MG63 (cell line): ENCODE data around the gene RAB3B. TPM values are rescaled to one million over a fixed set of nuclear protein-coding genes. Genes with fewer than 3 reads are reported as not detected.

Experiments
- DNase-seq: peaks from one replicate; pipeline ENCODE4 v3.0.0-alpha.2; 2020
- H3K27me3 ChIP-seq: fragments of 250-450 bp; sonication (Bioruptor Pico); 2 replicates; pipeline ENCODE4 v1.5.1; 2020; ENCODE audit warnings: mild to moderate bottlenecking, moderate library complexity
- H3K36me3 ChIP-seq: fragments of 250-450 bp; sonication (Bioruptor Pico); 2 replicates; pipeline ENCODE4 v1.5.1; 2020; ENCODE audit warnings: mild to moderate bottlenecking, moderate library complexity
- H3K4me3 ChIP-seq: fragments of 250-450 bp; sonication (Bioruptor Pico); 2 replicates; pipeline ENCODE4 v1.5.1; 2020; ENCODE audit warnings: mild to moderate bottlenecking, moderate library complexity
- H3K9me3 ChIP-seq: fragments of 250-450 bp; sonication (Bioruptor Pico); 2 replicates; pipeline ENCODE4 v1.5.1; 2020; ENCODE audit warnings: mild to moderate bottlenecking, moderate library complexity
- total RNA-seq: library from RNA; depleted of rRNA; stranded (reverse); fragments of >200 nt; shearing (Covaris generic); gene quantifications from 2 replicates; pipeline ENCODE4 v1.2.3, GENCODE V29; 2014; ENCODE audit warnings: low replicate concordance

RAB3B gene
- total RNA-seq, 1 experiment from 2014 or later, result 0.53 TPM

- DNase-seq, result no peak
- H3K9me3 ChIP-seq, result no peaks in the 10 kb centered on the region
- no peaks in the 10 kb centered on the region for H3K27me3 ChIP-seq
- H3K36me3 ChIP-seq, result no peaks in the 10 kb centered on the region
- H3K4me3 ChIP-seq, result no peak overlapping the region
These were observed 26.2 kb downstream of the RAB3B start for GRCh38 chr1:51964309-51964696.

DNA sequence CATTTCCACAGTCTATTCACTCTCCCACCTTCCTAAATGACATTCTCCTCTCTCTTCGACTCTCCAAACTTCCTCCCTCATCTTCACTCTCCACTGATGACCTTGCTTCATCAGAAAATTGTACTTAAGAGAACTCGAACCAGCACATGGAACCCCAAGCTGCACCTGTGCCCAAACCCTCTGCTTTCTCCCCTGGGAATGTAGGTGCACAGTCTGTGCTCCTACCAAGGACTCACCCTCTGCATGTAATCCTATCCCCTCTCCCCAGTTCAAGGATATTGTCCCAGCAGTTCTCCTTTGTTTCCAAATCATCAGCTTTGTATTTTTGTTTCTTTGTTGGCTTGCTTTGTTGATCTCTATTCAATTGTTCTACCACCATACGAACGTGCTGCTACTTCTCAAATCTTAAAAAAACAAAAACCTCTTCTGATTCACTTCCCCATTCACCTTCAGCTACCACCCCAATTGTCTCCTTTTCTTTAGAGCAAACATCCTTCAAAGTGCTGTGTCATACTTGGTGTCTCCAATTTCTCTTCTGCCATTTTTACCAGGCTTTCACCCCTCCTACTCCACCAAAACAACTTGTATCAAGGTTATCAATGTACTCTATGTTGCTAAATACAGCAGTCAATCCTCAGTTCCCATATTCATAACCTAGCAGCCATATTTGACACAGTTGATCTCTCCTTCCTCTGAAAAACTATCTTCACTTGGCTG lies 26.8 kb downstream of the RAB3B start:
- Histone ChIP-seq H3K9me3 (no peaks in the 10 kb centered on the region), H3K4me3 (no peak overlapping the region), H3K36me3 (no peaks in the 10 kb centered on the region), H3K27me3 (no peaks in the 10 kb centered on the region)
- DNase-seq, result no peak

- no peaks in the 10 kb centered on the region for H3K27me3 ChIP-seq
- no peak overlapping the region for H3K4me3 ChIP-seq
- H3K9me3 ChIP-seq, result no peaks in the 10 kb centered on the region
- DNase-seq, result no peak
- no peaks in the 10 kb centered on the region for H3K36me3 ChIP-seq
These were observed 27.8 kb downstream of the RAB3B start for GRCh38 chr1:51962486-51963356.

DNA sequence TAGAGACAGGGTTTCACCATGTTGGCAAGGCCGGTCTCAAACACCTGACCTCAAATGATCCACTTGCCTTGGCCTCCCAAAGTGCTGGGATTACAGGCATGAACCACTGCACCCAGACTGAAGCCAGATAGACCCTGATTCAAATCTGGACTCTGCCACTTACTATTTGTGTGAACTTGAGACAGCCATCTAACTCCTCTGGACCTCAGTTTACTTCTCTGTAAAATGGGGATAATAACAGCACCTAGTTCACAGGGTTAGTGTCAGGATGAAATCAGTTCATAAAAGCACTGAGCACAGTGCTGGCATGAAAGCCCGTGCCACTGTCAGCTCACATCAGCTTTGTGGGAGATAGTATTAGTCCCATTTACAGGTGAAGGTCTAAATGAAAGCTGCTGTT lies 28.5 kb downstream of the RAB3B start:
- Histone ChIP-seq H3K27me3 (no peaks in the 10 kb centered on the region), H3K9me3 (no peaks in the 10 kb centered on the region), H3K4me3 (no peak overlapping the region), H3K36me3 (no peaks in the 10 kb centered on the region)
- DNase-seq, result no peak

DNA sequence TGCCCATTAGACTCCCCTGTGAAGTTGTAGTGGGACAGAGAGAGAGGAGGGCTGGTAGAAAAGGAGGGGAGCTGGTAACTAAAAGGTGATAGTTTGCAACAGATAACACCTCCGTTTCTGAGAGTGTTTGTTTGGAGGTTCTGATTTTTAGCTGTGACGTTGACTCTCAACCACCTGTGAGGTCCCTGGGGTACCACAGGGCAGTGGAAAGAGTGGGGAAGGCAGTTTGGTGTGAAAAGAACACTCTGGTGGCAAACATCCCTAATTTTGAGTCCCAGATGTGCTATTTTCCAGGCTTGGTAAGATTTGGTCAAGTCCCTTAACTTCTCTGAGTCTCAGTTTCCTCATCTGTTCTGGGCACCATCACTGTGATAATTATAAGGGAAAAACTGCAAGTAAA lies 29.3 kb downstream of the RAB3B start:
- H3K9me3 ChIP-seq, result no peaks in the 10 kb centered on the region
- no peak overlapping the region for H3K4me3 ChIP-seq
- no peak for DNase-seq

DNA sequence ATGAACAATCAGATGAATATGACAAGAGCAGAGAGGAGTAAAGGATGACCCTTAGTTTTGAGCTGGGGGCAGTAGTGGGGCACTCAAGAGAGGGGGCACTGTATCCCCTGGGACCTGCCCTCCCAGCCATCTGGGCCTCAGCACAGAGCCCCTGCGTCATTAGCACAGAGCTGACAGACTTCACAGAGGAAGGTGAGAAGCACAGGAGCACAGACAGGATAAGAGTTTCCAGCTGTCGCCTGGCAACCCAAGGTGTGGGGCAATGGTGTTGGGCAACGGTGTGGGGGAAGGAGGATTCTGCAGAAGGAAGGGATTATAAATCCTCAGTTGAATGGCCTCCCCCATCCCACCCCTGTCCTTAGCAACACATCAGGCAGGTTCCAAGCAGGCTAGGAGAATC lies 30.2 kb downstream of the RAB3B start:
- DNase-seq, result no peak
- Histone ChIP-seq H3K27me3 (no peaks in the 10 kb centered on the region), H3K4me3 (no peak overlapping the region), H3K36me3 (no peaks in the 10 kb centered on the region), H3K9me3 (no peaks in the 10 kb centered on the region)

More for the DNA sequence above, 29.3 kb downstream of the RAB3B start:
- H3K27me3 ChIP-seq, result no peaks in the 10 kb centered on the region
- H3K36me3 ChIP-seq, result no peaks in the 10 kb centered on the region

DNA sequence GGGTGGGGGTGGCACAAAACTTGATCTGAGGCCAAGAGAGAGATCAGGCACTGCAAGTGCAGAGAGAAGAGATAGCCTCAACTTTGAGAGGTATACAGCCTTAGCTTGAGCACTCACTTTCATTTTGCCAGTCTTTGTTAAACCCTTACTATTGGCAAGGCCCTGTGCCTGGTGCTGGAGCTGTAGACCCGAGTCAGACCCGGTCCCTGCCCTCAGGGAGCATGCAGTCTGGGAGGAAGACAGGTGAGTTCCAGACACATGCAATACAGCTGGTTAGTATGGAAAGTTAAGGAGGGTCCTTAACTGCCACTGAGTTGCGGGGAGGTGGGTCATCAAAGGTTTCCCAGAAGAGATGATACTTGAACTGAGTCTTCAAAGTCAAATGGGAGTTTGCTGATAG lies 31.7 kb downstream of the RAB3B start:
- Histone ChIP-seq H3K27me3 (no peaks in the 10 kb centered on the region), H3K4me3 (no peak overlapping the region), H3K36me3 (no peaks in the 10 kb centered on the region), H3K9me3 (no peaks in the 10 kb centered on the region)
- DNase-seq, result no peak

- Histone ChIP-seq H3K27me3 (no peaks in the 10 kb centered on the region), H3K4me3 (no peak overlapping the region), H3K9me3 (no peaks in the 10 kb centered on the region), H3K36me3 (no peaks in the 10 kb centered on the region)
- DNase-seq, result no peak
These were observed 32.9 kb downstream of the RAB3B start for GRCh38 chr1:51957618-51958017.

- Histone ChIP-seq H3K27me3 (no peaks in the 10 kb centered on the region), H3K4me3 (no peak overlapping the region), H3K36me3 (no peaks in the 10 kb centered on the region), H3K9me3 (no peaks in the 10 kb centered on the region)
- peak; percentile 54 for DNase-seq
These were observed 33.7 kb downstream of the RAB3B start for GRCh38 chr1:51956528-51957509.

- DNase-seq, result no peak
- no peaks in the 10 kb centered on the region for H3K36me3 ChIP-seq
- H3K9me3 ChIP-seq, result no peaks in the 10 kb centered on the region
- H3K27me3 ChIP-seq, result no peaks in the 10 kb centered on the region
- no peak overlapping the region for H3K4me3 ChIP-seq
These were observed 34.5 kb downstream of the RAB3B start for GRCh38 chr1:51955797-51956527.

DNA sequence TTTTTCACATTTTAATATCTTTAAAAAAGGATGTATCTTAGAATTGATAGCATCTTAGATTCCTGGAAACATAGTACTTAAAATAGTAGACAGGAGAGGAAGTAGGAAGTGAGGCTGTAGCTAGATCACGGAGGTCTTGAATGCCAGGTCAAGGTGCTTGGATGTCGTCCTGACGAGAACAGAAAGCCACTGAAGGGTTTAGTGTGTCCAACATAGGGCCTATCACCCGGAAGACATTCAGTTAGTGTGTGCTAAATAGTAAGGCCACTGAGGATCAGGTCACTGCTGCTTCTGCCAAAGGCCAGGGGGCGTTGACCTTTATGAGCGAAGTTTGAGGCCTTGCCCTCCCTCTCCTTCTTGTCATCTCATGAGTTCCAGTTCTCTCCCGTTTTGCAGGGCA lies 35.7 kb downstream of the RAB3B start:
- Histone ChIP-seq H3K9me3 (no peaks in the 10 kb centered on the region), H3K4me3 (no peak overlapping the region), H3K36me3 (no peaks in the 10 kb centered on the region), H3K27me3 (no peaks in the 10 kb centered on the region)
- DNase-seq, result no peak

DNA sequence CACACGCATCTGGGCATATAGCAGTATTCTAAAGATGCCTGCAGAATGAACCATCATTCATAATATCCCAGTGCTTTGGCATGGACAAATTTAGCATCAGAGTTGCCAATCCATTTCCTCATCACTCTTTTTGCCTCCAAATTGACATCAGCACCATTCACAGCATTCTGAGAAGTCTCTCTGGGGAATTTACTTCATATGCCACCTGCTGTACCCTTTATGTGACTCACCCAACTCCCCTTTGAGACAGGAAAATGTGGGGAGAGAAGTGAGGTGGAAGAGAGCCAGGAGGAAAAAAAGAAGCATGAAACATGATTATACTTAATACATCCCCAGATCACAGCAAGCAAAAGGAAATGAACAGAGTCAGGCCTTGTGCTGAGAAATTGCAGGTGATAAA lies 37.4 kb downstream of the RAB3B start:
- Histone ChIP-seq H3K4me3 (no peak overlapping the region), H3K9me3 (no peaks in the 10 kb centered on the region), H3K27me3 (no peaks in the 10 kb centered on the region), H3K36me3 (no peaks in the 10 kb centered on the region)
- DNase-seq, result no peak

- H3K27me3 ChIP-seq, result no peaks in the 10 kb centered on the region
- no peak overlapping the region for H3K4me3 ChIP-seq
- no peak for DNase-seq
- no peaks in the 10 kb centered on the region for H3K9me3 ChIP-seq
- H3K36me3 ChIP-seq, result no peaks in the 10 kb centered on the region
These were observed 37.9 kb downstream of the RAB3B start for GRCh38 chr1:51952638-51953037.

GRCh38 chr1:51950701-51951100 lies 39.8 kb downstream of the RAB3B start:
- H3K4me3 ChIP-seq, result no peak overlapping the region
- no peaks in the 10 kb centered on the region for H3K36me3 ChIP-seq
- no peaks in the 10 kb centered on the region for H3K9me3 ChIP-seq
- H3K27me3 ChIP-seq, result no peaks in the 10 kb centered on the region
- DNase-seq, result no peak

DNA sequence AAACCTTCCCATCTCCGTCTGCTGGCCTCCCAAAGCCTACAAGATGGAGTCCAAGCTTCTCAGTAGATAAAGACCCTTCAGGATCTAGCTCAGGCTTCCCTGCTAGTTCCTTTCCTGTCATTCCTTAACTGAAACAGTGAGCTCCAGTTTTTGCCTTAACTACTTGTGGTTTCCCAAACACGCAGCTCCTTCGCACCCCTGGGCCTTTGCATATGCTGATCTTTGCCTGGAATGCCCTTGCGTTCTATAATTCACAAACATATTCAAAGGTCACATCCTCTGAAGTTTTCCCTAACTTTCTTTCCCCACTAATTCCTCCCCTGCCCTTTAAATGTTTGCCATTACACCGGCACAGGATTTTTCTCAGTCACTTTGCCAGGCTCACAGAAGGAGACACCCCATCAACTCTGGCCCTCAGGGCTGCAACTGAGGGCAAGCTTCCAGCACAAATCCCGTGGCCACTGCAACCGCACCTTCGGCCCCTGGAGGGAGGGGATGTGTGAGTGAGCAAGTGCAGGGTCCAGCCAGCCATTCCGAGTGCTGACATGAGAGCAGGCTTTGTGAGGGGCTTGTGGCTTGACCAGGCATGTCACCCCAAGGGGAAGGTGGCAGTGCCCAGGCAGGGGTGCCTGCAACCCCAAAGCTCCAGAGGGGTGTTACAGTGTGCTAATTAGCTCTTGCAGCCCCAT lies 41.3 kb downstream of the RAB3B start:
- Histone ChIP-seq H3K27me3 (no peaks in the 10 kb centered on the region), H3K36me3 (no peaks in the 10 kb centered on the region), H3K4me3 (no peak overlapping the region), H3K9me3 (no peaks in the 10 kb centered on the region)
- DNase-seq, result no peak

DNA sequence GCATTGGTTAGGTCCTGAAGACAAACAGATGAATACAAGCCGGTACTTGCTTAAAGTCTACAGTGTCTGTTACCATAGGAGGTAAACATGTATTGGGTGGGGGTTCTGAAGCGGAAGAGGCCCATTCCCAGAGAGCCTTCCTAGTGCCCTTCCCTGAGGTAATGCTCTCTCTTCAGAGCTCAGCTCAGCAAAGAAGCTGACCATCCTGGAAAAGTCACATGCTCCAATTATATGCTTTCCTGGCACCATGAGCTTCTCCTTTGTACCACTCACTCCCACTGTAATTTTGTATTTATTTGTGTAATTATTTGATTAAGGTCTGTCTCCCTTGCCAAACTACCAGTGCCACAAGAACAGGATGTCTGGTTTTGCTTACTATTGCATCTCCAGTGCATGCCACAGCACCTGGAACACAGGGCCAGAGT lies 42.0 kb downstream of the RAB3B start:
- H3K27me3 ChIP-seq, result no peaks in the 10 kb centered on the region
- H3K9me3 ChIP-seq, result no peaks in the 10 kb centered on the region
- H3K4me3 ChIP-seq, result no peak overlapping the region
- H3K36me3 ChIP-seq, result no peaks in the 10 kb centered on the region
- DNase-seq, result no peak
